ENCODE results near the gene MYH9. TPM values are rescaled to one million over a fixed set of nuclear protein-coding genes. Genes with fewer than 3 reads are reported as not detected.
"Not testable (repeated sequence)": the region's sequence is repeated elsewhere in the genome, so short reads cannot be mapped to it uniquely, and the experiment has no call there.

Gene MYH9
- total and polyA plus RNA-seq, 4 donors, result 170 to 1,890 (median 1,068) TPM

DNA sequence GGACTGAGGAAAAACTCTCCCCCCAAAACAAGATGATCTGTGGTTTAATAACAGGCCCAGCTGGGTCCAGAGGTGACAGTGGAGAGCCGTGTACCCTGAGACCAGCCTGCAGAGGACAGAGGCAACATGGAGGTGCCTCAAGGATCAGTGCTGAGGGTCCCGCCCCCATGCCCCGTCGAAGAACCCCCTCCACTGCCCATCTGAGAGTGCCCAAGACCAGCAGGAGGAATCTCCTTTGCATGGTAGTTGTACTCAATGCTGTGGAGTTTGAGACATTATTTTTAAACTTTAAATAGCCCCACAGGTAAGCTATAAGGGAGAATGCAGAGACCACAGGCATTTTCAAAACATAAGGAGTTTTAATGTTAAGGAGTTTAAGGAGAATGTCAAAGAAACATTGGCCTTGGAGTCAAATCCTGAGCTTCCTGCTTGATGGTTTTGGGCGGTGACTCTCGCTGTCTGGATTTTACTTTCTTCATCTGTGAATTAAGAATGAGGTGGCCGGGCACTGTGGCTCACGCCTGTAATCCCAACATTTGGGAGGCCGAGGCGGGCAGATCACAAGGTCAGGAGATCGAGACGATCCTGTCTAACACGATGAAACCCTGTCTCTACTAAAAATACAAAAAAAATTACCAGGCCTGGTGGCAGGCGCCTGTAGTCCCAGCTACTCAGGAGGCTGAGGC lies 128.0 kb downstream of the MYH9 start:
- intact Hi-C loops (cut with DNase I), result no loop called here
- no peaks in the 10 kb centered on the region for H3K36me3 ChIP-seq (ENCODE audit: control insufficient read depth in 1 of 2, insufficient read depth in 2 of 2, low read length in 1 of 2)
- H3K27me3 ChIP-seq (ENCODE audit: control insufficient read depth in 1 of 2, insufficient read depth in 2 of 2, low read length in 1 of 2), result no peaks in the 10 kb centered on the region
- DNase-seq, result no peak
- ATAC-seq (ENCODE audit: low FRiP score), result no peak
- H3K4me3 ChIP-seq (ENCODE audit: low read length in 2 of 2), result no peak overlapping the region
- no peaks in the 10 kb centered on the region for H3K9me3 ChIP-seq (ENCODE audit: control insufficient read depth, low read length)
- no peaks in the 10 kb centered on the region for H3K4me1 ChIP-seq (ENCODE audit: control insufficient read depth in 1 of 2, insufficient read depth in 2 of 2, low read length in 2 of 2)
- no peak overlapping the region for H3K27ac ChIP-seq (ENCODE audit: low read depth in 1 of 2, low read length in 2 of 2)
- 78 to 79% methylated on average over 14 of the region's 14 CpGs for WGBS, 2 donors

DNA sequence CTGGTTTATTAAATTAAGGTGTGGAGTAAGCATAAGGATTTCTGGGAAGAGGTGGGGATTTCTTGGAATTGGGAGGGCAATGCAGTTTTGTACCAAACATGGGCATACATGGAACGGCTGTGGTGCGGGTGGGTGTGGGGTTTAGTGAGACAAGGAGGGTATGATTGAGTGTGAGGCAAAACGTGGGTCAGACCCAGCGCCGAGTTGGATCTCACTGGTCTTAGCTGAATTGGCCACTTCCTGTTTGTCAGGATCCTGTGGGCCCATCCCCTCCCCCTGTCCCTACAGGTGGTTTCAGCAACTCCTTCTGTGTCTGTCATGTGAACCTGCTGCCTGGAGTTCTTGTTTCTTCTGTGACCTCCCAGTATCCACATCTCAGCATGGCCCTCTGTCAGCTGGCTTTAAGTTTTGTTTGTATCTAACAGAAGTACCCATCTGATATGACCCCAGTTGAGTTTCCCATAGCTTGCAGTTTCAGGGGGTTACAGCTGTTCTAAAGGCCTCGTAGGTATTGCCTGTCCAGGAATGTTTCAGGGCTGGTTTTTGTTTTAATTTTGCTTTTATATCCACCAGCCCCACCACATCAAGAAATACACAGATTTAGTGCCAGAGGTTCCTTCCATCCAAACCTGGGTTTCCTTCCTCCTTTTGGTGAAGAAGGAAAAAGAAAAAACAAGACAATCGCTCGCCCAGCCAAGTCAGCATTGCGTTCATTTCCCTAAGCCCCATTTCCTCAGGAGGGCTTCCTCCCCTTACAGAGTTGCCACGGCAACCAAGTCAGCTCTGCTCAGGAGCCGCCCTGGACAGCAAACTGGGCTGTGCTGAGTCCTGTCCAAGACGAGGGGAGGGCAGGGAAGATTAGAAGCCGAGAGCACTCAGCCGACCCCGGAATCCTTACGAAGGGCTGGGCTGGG lies 128.8 kb downstream of the MYH9 start:
- DNase-seq, result peak in 1 of 2 donors; percentile 66
- H3K27ac ChIP-seq (ENCODE audit: low read depth in 1 of 2, low read length in 2 of 2), result no peak overlapping the region
- ATAC-seq (ENCODE audit: low FRiP score), result peak; percentile 21
- intact Hi-C loops (cut with DNase I), result no loop called here
- no peak overlapping the region for H3K4me3 ChIP-seq (ENCODE audit: low read length in 2 of 2)
- H3K36me3 ChIP-seq (ENCODE audit: control insufficient read depth in 1 of 2, insufficient read depth in 2 of 2, low read length in 1 of 2), result no peaks in the 10 kb centered on the region
- WGBS, 2 donors, result 47 to 55% methylated on average over 16 of the region's 16 CpGs
- H3K9me3 ChIP-seq (ENCODE audit: control insufficient read depth, low read length), result no peaks in the 10 kb centered on the region
- no peaks in the 10 kb centered on the region for H3K4me1 ChIP-seq (ENCODE audit: control insufficient read depth in 1 of 2, insufficient read depth in 2 of 2, low read length in 2 of 2)
- H3K27me3 ChIP-seq (ENCODE audit: control insufficient read depth in 1 of 2, insufficient read depth in 2 of 2, low read length in 1 of 2), result no peaks in the 10 kb centered on the region

DNA sequence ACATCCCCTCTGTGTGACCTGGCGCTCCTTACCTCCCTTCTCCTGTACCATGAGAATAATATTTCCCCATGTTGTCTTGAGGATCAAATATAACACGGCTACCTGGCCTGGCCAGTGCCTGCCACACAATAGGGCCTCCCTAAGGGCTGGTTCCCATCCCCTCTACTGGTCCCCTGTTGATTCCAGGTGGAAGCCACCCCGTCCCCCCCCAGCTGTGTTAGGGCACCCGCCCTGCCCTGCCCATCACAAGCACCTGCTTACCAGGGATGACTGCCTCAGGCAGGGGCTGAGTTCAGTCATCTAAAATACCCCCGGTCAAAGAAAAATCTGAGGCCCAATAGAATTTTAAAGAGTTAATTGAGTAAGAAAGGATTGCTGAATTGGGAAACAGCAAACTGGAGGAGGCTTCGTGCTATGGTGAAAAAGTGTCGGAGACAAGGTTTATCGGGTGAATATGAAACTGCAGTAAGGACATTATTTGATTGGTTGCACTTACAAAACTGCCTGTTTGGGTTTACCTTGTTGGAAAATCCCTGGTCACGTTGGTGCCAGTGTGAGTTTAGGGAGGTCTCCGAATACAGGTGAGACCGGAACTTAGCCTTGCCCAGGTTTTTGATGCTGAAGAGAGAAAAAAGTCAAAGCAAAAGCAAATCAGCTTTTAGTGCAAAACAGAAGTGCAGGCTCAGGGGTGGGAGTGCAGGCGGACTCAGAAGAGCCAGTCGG lies 129.7 kb downstream of the MYH9 start:
- intact Hi-C loops (cut with DNase I), result no loop called here
- Histone ChIP-seq H3K27ac (ENCODE audit: low read depth in 1 of 2, low read length in 2 of 2) (no peak overlapping the region), H3K36me3 (ENCODE audit: control insufficient read depth in 1 of 2, insufficient read depth in 2 of 2, low read length in 1 of 2) (no peaks in the 10 kb centered on the region), H3K27me3 (ENCODE audit: control insufficient read depth in 1 of 2, insufficient read depth in 2 of 2, low read length in 1 of 2) (no peaks in the 10 kb centered on the region), H3K9me3 (ENCODE audit: control insufficient read depth, low read length) (no peaks in the 10 kb centered on the region), H3K4me3 (ENCODE audit: low read length in 2 of 2) (no peak overlapping the region), H3K4me1 (ENCODE audit: control insufficient read depth in 1 of 2, insufficient read depth in 2 of 2, low read length in 2 of 2) (no peaks in the 10 kb centered on the region)
- ATAC-seq (ENCODE audit: low FRiP score) (no peak), DNase-seq (no peak)
- WGBS, 2 donors, result 90 to 91% methylated on average over 13 of the region's 13 CpGs

DNA sequence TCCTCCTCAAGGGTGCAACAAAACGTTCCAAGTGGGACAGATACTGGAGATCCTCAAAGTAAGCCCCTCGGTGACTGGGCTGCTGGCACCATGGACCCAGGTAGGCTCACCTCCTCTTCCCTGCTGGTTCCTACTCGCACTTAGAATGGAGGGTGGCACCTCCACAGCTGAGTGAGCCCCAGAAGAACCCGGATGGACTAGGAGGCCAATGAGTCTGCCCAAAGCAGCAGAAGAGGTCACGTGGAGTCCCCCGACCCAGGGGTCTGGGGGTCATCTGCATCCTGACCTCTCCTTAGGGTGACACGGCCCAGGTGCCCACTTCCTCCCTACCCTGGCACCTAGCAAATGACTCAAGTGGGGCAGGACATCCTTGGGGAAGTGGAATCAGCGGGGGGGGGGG lies 130.5 kb downstream of the MYH9 start:
- WGBS, 2 donors, result 82 to 89% methylated on average over 7 to 8 of the region's 8 CpGs
- Histone ChIP-seq H3K27me3 (ENCODE audit: control insufficient read depth in 1 of 2, insufficient read depth in 2 of 2, low read length in 1 of 2) (no peaks in the 10 kb centered on the region), H3K4me3 (ENCODE audit: low read length in 2 of 2) (no peak overlapping the region), H3K4me1 (ENCODE audit: control insufficient read depth in 1 of 2, insufficient read depth in 2 of 2, low read length in 2 of 2) (no peaks in the 10 kb centered on the region), H3K27ac (ENCODE audit: low read depth in 1 of 2, low read length in 2 of 2) (no peak overlapping the region), H3K36me3 (ENCODE audit: control insufficient read depth in 1 of 2, insufficient read depth in 2 of 2, low read length in 1 of 2) (no peaks in the 10 kb centered on the region), H3K9me3 (ENCODE audit: control insufficient read depth, low read length) (no peaks in the 10 kb centered on the region)
- no peak for DNase-seq
- intact Hi-C loops (cut with DNase I), result no loop called here
- no peak for ATAC-seq (ENCODE audit: low FRiP score)

DNA sequence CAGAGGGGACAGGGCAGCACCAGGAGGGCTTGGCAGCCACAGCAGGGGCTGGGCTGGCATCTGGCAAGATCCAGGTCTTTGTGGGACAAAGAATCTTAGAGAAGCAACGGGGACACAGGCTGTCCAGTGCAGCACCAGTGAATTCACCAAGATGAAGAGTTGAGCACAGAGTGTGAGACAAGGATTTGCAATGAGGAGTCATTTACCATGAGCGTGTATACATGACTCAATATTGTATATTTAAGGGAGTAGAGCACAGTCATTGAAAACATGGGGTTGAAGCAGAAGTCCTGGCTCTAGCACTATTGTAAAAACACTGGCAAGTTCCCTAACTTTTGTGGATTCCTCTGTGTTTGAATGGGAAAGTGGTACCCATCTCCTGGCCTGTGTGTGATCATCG lies 131.3 kb downstream of the MYH9 start:
- no peak for ATAC-seq (ENCODE audit: low FRiP score)
- H3K27me3 ChIP-seq (ENCODE audit: control insufficient read depth in 1 of 2, insufficient read depth in 2 of 2, low read length in 1 of 2), result no peaks in the 10 kb centered on the region
- H3K9me3 ChIP-seq (ENCODE audit: control insufficient read depth, low read length), result no peaks in the 10 kb centered on the region
- intact Hi-C loops (cut with DNase I), result no loop called here
- H3K4me1 ChIP-seq (ENCODE audit: control insufficient read depth in 1 of 2, insufficient read depth in 2 of 2, low read length in 2 of 2), result no peaks in the 10 kb centered on the region
- H3K4me3 ChIP-seq (ENCODE audit: low read length in 2 of 2), result no peak overlapping the region
- no peaks in the 10 kb centered on the region for H3K36me3 ChIP-seq (ENCODE audit: control insufficient read depth in 1 of 2, insufficient read depth in 2 of 2, low read length in 1 of 2)
- H3K27ac ChIP-seq (ENCODE audit: low read depth in 1 of 2, low read length in 2 of 2), result no peak overlapping the region
- DNase-seq, result no peak
- WGBS, 2 donors, result 87 to 88% methylated on average over 3 of the region's 3 CpGs

DNA sequence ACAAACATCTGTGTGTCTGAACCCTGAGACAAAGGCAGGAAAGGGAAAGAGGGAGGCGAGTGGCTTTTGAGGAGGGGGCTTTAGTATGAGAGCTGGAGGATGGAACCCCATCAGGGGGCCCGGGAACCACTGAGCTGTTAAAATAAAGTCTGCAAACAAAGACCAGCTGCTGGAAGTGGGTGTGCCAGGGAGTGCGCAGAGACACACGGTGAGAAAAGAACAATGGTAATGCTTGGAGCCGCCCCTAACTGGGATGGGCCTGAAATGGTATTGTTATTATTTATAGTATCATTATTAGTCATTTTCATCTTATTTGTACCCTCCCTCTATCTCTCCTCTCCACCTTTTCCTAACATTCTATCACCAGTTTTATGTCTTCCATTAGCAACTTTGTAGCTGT lies 132.2 kb downstream of the MYH9 start:
- H3K4me3 ChIP-seq (ENCODE audit: low read length in 2 of 2); H3K4me1 ChIP-seq (ENCODE audit: control insufficient read depth in 1 of 2, insufficient read depth in 2 of 2, low read length in 2 of 2); DNase-seq; H3K27me3 ChIP-seq (ENCODE audit: control insufficient read depth in 1 of 2, insufficient read depth in 2 of 2, low read length in 1 of 2); H3K27ac ChIP-seq (ENCODE audit: low read depth in 1 of 2, low read length in 2 of 2); H3K9me3 ChIP-seq (ENCODE audit: control insufficient read depth, low read length); intact Hi-C loops (cut with DNase I); H3K36me3 ChIP-seq (ENCODE audit: control insufficient read depth in 1 of 2, insufficient read depth in 2 of 2, low read length in 1 of 2); ATAC-seq (ENCODE audit: low FRiP score): not testable (repeated sequence)
- WGBS, 2 donors, result 100% methylated on average over 1 of the region's 5 CpGs; no CpG with 5 or more reads in 1 of the 2 donors

DNA sequence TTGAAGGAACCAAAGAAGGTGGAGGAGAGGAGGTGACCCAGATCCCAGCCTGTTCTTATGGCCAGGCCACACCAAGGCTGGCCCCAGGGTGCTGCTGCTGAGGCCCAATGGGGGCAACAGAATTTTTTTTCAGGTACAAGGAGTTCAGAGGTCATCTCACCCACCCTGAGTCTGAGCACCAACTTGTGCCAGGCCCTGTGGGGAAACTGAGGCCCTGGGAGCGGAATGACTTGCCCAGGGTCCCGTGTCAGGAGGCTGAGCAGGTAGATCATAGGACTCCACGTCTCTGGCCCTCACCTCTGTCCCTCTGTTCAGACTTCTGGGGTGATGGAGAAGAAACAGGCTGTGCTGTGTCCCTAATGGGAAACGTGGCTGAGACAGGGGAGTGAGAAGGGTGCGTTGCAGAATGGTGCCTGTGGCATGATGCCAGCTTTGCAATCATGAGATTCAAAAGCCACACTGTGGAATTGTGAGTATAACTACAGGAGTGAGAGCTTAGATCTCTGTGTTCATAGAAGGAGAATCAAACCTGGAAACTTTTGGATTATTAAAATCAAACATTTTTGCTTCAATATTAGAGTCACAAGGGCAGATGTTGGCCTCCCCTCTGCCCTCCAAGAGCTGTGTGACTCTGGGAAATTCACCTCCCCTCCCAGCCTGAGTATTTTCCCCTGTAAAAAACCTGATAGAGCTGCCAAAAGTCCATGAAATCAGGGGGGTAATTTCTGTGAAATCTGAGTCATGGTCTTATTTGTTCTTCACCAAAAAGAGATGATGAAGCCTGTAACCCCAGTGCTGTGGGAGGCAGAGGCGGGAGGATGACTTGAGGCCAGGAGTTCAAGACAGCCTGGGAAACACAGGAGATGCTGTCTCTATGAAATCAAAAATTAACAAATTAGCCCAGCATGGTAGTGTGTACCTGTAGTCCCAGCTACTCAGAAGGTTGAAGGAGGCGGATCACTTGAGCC lies 134.0 kb downstream of the MYH9 start:
- intact Hi-C loops (cut with DNase I), result no loop called here
- peak; percentile 38 for ATAC-seq (ENCODE audit: low FRiP score)
- Histone ChIP-seq H3K9me3 (ENCODE audit: control insufficient read depth, low read length) (no peaks in the 10 kb centered on the region), H3K4me3 (ENCODE audit: low read length in 2 of 2) (no peak overlapping the region), H3K4me1 (ENCODE audit: control insufficient read depth in 1 of 2, insufficient read depth in 2 of 2, low read length in 2 of 2) (no peaks in the 10 kb centered on the region), H3K36me3 (ENCODE audit: control insufficient read depth in 1 of 2, insufficient read depth in 2 of 2, low read length in 1 of 2) (no peaks in the 10 kb centered on the region), H3K27me3 (ENCODE audit: control insufficient read depth in 1 of 2, insufficient read depth in 2 of 2, low read length in 1 of 2) (no peaks in the 10 kb centered on the region), H3K27ac (ENCODE audit: low read depth in 1 of 2, low read length in 2 of 2) (peak overlapping the region in 1 of 2 donors; percentile 31)
- WGBS, 2 donors, result 62 to 63% methylated on average over 7 of the region's 7 CpGs
- no peak for DNase-seq

Data from aorta (tissue), 5 donors.